ENCODE measurements around the gene VARS1. TPM values are rescaled to one million over a fixed set of nuclear protein-coding genes. Genes with fewer than 3 reads are reported as not detected.

VARS1 gene
- total RNA-seq, 2 experiments from 2014 or later = 43.9 to 44.2 TPM

DNA sequence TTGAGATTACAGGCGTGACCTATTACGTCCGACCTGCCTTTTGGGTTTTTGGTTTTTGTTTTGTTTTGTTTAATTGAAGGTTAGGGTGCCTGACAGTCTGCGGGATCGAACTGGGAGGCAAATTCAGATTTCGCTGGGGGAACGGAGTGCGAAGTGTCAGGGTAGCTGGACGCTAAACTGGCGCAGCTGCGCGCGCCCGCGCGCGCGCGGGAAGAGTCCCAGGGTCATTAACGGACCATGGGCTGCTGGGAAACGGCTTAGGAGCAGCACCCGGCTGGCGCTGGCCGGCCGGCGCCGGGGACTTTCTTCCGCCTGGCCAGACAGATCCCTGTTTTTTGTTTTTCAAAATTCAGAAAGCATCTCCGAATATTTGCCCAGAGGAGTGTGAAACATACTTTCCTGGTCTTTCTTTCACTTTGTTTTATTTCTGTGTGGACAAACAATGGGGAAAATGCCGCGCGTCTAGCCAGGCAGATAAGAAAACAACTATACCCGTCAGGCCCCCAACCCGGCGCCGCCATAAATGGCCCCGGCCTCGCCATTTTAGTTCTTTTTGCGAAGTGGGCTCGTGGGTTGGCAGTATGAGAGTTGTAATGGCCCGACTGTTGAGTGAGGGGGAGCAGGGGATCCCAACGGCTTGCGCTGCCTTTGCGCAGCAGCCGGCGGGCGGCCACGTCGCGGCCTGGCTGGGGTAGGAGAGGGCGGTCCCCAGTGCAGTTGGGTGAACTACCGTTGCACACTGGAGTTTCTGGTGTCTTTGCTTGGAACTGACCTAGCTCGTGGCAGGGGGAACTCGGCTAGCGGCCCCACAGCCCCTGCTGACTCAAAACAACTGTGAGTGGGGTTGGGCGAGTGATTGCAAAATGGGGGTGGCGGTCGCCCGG is 39.1 kb upstream of the VARS1 start:
- Mint-ChIP-seq H3K36me3 (ENCODE audit: low read depth) (peaks cover 51% of the 10 kb centered on the region), H3K4me1 (ENCODE audit: low read depth) (peaks cover 60% of the 10 kb centered on the region), H3K27ac (peak overlapping the region; percentile 98), H3K4me3 (peak overlapping the region; percentile 96), H3K9me3 (no peaks in the 10 kb centered on the region), H3K27me3 (no peaks in the 10 kb centered on the region)
- CTCF ChIA-PET = interaction anchor here (0.9 to 1.2 kb wide), 2 partner anchors 16 to 44 kb away, joined by 3 read pairs; no protein-coding TSS in a partner anchor
- no peaks in the 10 kb centered on the region for H3K27me3 ChIP-seq (ENCODE audit: control insufficient read depth in 1 of 2, insufficient read depth in 2 of 2, low read length in 2 of 2)
- POLR2A ChIA-PET = interaction anchor here (0.7 to 3.7 kb wide), 18 partner anchors 7 to 637 kb away, joined by 3 to 36 read pairs (median 5); partner anchors contain the start of genes ABHD16A, BAG6, C6orf47 and DDAH2
- H3K4me1 ChIP-seq (ENCODE audit: insufficient read depth, low read length) = peaks cover 66% of the 10 kb centered on the region
- H3K9me3 ChIP-seq (ENCODE audit: control insufficient read depth in 1 of 2, insufficient read depth in 1 of 2, low read length in 2 of 2) = no peaks in the 10 kb centered on the region
- intact Hi-C loops (cut with DNase I, micrococcal nuclease) = loop anchor here (1.0 to 10.0 kb wide), 6 partner anchors 28 to 294 kb away; partner anchors contain the start of genes DDAH2 (in 1 of the 2), LST1 (in 1 of the 2), LTB (in 1 of the 2) and NEU1 (in 1 of the 2)
- DNase-seq (peak; percentile 72 to 89 (median 78)), ATAC-seq (ENCODE audit: poor library complexity) (peak; percentile 71)
- peak overlapping the region; percentile 97 to 98 for H3K27ac ChIP-seq (ENCODE audit: low read depth in 1 of 2, low read length in 2 of 2)
- TF ChIP-seq, protein P1, sequence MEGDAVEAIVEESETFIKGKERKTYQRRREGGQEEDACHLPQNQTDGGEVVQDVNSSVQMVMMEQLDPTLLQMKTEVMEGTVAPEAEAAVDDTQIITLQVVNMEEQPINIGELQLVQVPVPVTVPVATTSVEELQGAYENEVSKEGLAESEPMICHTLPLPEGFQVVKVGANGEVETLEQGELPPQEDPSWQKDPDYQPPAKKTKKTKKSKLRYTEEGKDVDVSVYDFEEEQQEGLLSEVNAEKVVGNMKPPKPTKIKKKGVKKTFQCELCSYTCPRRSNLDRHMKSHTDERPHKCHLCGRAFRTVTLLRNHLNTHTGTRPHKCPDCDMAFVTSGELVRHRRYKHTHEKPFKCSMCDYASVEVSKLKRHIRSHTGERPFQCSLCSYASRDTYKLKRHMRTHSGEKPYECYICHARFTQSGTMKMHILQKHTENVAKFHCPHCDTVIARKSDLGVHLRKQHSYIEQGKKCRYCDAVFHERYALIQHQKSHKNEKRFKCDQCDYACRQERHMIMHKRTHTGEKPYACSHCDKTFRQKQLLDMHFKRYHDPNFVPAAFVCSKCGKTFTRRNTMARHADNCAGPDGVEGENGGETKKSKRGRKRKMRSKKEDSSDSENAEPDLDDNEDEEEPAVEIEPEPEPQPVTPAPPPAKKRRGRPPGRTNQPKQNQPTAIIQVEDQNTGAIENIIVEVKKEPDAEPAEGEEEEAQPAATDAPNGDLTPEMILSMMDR (IDR thresholded peaks at IDR 0.05) = no peak
- H3K36me3 ChIP-seq (ENCODE audit: insufficient read depth, low read length) = peaks cover 32% of the 10 kb centered on the region
- peak overlapping the region; percentile 94 for H3K4me3 ChIP-seq (ENCODE audit: low read length)

DNA sequence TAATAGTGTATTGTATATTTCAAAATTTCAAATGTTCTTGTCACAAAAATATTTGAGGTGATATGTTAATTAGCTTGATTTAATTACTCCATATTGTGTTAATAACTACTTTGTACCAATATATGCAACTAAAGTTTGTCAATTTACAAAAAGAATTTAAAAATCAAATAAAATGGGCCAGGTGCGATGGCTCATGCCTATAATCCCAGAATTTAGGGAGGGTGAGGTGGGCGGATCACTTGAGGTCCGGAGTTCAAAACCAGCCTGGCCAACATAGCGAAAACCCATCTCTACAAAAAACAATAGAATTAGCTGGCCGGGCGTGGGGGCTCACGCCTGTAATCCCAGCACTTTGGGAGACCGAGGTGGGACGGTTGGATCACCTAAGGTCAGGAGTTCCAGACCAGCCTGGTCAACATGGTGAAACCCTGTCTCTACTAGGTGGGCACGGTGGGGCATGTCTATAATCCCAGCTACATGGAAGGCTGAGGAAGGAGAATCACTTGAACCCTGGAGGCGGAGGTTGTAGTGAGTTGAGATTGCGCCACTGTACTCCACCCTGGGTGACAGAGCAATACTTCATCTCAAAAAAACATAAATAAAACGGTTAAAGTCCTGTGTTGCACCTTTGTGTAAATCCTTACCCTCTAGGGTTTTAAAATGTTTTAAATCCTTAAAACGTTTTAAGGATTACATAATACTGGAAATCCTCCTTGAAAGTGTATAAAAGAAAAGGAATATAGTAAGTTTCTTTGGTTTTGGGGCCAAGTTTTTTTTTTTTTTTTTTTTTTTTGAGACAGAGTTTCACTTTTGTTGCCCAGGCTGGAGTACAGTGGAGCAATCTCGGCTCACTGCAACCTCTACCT is 36.0 kb upstream of the VARS1 start:
- Mint-ChIP-seq H3K4me3 (peak overlapping the region; percentile 91), H3K27me3 (no peaks in the 10 kb centered on the region), H3K4me1 (ENCODE audit: low read depth) (peaks cover 46% of the 10 kb centered on the region), H3K36me3 (ENCODE audit: low read depth) (peaks cover 32% of the 10 kb centered on the region), H3K9me3 (no peaks in the 10 kb centered on the region), H3K27ac (peak overlapping the region; percentile 81)
- TF ChIP-seq, protein P1 (IDR thresholded peaks at IDR 0.05) = no peak
- ATAC-seq (ENCODE audit: poor library complexity) = no peak
- Histone ChIP-seq H3K4me1 (ENCODE audit: insufficient read depth, low read length) (peaks cover 50% of the 10 kb centered on the region), H3K27ac (ENCODE audit: low read depth in 1 of 2, low read length in 2 of 2) (no peak overlapping the region), H3K27me3 (ENCODE audit: control insufficient read depth in 1 of 2, insufficient read depth in 2 of 2, low read length in 2 of 2) (no peaks in the 10 kb centered on the region), H3K4me3 (ENCODE audit: low read length) (no peak overlapping the region), H3K9me3 (ENCODE audit: control insufficient read depth in 1 of 2, insufficient read depth in 1 of 2, low read length in 2 of 2) (no peaks in the 10 kb centered on the region), H3K36me3 (ENCODE audit: insufficient read depth, low read length) (peaks cover 2% of the 10 kb centered on the region)
- no peak for DNase-seq
- intact Hi-C loops (cut with DNase I, micrococcal nuclease) = loop anchor here (2.0 to 10.0 kb wide), 5 partner anchors 34 to 285 kb away; partner anchors contain the start of genes ATP6V1G2 (in 2 of the 2), NFKBIL1 (in 2 of the 2), BAG6 (in 1 of the 2) and LST1 (in 1 of the 2)
- POLR2A ChIA-PET = interaction anchor here (0.6 to 3.7 kb wide), 9 partner anchors 9 to 178 kb away, joined by 3 to 17 read pairs (median 4); partner anchors contain the start of genes BAG6, DDAH2, NEU1 and VARS1
- CTCF ChIA-PET = interaction anchor here (1.1 to 2.6 kb wide), 8 partner anchors 32 to 280 kb away, joined by 4 to 11 read pairs (median 6); partner anchors contain the start of genes NEU1 and VARS1
